Uterus (tissue), 2 donors: ENCODE measurements around the gene VSTM4.

ENCODE experiments used
- CTCF ChIP-seq, 4 experiments: fragments of 200-600 bp in 2 of 4; fragments of 450-650 bp in 2 of 4; sonication (generic) in 2 of 4; IDR thresholded peaks; one replicate each; pipeline ENCODE4 v1.5.1; 2016 to 2019; ENCODE audit warnings: antibody characterized with exemption in 4 of 4, mild to moderate bottlenecking in 2 of 4, moderate library complexity in 1 of 4
- POLR2A ChIP-seq, 2 donors: fragments of 450-650 bp; IDR thresholded peaks; one replicate each; pipeline ENCODE4 v1.6.1; 2016; ENCODE audit warnings: antibody characterized with exemption in 2 of 2, mild to moderate bottlenecking in 1 of 2, moderate library complexity in 1 of 2

DNA sequence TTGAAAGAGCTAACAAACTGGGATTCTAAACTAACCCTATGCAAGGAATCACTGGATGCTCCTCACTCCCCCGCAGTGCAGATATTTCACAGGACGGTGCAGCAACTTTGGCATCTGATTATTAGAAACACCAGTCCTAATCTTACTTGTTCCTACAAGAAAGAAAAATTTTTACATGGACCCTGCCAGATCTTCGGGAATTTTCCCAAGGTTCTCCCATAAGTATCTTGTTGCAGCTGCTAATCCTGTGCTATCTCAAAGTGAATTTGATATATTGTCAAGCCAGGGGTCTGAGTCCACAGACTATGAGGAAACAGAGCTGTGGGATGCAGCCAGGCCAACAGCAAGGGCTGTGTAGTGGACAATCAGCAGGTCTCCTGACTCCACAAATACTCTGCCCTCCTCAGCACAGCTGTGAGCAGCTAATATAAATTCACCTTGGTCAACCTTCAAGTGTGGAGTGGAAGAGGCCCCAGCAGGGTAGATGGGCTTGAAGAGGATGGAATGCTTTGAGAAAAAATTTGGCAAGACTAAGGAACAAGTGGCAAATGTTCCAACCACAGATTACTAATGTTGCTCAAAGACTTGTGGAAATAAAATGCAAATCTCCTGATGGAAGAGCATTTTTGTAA, 25.6 kb downstream of the VSTM4 start:
- TF ChIP-seq POLR2A (IDR thresholded peaks at IDR 0.05) = no peak
- no peak for TF ChIP-seq CTCF (IDR thresholded peaks at IDR 0.05)
